Stimulated activated CD8-positive, alpha-beta memory T cell treated with anti-CD3 and anti-CD28 coated beads, Interleukin-12 subunit alpha, Interleukin-12 subunit beta, amount 100 ng/mL, for 1 hour (primary cell): ENCODE data around the gene TNS3.

Experiments
- DNase-seq: peaks from one replicate; pipeline ENCODE4 v3.0.0-alpha.2; 2020; ENCODE audit warnings: low read depth

TNS3 gene

DNA sequence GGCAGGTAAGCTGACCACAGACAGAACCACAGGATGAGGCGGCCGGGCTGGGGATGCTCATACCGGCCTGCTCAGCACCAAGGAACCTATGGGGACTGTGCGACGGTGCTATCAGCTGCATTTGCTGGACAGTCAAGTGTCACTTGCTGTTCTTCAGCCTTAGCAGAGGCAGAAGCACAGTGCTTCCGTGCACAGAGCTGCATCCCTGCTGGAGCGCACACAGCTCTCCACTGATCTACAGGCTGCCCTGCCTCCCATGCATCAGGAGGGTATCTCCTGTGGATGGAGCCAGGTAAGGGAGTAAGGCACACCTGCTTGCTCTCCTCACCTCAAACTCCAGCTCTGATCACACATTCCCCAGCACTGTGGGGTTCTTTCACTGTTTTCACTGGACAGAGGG, 97.5 kb downstream of the TNS3 start:
- DNase-seq, result no peak

DNA sequence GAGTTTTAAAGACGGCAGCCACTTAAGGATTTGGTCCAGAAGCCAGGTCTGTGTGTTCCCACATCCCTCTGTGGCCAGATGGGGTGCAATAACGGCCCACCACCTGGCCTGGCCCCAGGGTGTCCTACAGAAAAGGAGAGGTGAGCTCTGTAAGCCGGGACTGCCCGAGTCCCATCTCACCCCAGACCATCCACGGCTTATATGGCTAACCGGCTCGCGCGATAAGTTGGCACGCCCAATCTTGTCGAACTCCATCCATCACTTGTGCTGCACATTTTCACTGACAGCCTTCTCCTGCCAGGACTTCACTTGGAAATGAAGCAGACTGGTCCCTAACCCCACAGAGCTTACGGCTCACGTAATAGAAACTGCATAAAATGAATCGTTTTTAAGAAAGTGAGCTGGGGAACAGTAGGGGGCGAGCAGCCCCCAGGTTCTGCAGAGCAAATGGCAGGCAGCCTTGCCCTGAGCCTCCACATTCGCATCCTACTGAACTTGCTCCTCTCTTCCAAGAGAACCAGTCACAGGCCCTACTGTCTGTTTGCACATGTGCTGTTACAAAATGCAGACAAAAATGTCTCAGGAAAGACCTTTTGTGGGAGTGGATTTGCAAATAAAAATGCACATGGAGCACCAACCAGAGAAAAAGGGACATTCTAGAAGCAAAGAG, 98.2 kb downstream of the TNS3 start:
- DNase-seq, result no peak

DNA sequence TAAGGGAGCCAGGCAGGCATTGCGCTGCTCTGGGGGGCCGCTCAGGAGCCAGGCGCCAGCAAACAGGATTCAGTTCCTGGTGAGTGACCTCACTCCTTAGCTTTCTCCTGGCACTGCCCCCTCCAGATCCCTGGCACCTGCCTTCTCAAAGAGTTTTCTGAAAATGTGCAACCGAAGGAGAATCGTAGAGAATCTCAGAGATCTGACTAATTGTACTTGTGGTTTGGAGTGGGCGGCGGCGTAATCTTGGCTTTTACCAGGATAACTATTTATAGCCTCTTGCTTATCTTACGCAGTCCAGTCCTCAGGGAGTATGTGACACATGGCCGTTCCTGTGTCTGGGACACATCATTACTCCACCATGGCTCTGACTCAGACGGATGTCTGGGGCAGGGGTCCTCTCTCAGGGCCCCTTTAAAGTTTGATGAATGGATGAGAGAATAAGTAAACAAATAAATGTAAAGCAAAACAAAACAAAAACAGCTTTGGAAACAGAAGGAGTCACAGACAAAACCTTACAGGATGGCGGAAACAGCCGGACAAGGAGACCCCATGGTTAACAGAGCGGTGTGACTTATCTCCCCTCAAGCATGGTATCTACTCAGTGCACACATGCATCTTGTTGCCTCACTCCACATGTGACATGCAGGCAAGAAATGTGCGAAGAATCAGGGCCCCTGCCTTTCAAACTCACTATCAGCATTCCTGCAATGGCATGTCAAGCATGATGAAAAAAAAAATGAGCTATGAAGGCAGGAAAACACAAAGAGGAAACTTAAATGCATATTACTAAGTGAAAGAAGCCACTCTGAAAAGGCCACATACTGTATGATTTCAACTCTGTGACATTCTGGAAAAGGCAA, 99.7 kb downstream of the TNS3 start:
- DNase-seq, result no peak

DNA sequence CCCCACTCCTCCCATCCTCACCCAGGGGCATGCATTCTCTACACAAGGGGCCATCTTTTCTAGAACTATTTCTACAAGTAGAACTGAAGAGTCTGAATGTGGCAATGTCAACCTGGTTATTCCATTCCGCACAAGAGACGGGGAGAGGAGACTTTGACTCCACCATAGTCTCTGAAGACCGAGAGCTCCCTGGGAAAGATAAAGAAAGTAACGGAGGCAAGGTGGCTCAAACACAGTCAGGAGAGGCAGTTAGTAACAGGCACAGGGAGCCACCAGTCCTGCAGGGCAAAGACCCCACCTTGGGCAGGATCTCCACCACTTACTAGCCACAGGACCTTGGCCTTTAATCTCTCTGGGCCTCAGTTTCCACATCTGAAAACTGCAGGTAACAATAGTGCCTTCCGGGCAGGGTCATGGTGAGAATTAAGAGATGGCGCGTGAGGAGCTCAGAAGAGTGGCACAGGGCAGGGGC, 100.3 kb downstream of the TNS3 start:
- DNase-seq, result no peak

DNA sequence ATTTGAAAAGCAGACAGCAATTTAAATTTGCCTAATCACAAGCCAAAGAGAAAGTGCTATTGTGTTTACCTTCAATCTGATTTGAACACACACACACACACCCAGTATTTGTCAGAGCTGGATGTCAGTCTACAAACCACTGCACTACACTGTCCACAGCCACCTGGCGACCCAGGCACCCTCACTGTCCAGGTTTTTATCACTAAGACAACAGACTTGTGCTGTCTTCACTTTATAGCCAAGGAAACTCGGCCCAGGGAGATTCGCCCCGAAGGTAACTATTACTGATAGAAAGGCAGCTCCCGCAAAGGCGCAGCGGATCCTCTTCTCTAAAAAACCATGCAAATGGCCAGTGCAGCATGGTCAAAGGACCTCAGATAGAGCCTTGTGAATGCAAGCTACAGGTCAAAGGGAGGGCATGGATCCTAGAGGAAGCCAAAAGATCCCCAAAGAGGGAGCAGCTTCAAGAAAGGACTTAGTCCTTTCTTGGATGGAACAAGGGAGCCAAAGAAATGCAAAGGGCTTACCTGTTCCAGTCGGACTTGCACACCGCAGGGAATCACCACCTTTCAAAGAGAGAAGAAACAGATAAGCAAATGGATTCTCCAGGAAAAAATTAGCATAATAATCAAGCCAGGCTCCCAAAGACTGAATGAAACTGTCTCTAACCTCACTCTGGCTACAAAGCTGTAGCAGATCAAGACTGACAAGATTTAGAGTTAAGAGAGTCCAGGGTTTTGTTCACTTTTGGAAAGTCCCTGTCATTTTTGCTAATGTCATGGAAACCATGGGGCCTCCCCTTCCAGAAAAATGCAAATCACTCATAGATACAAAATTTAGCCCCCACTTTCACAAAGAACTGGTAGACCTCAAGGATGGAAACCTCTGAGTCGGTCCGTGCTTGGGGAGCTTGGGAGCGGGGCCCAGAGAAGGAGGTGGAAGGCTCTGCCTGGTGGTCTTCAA, 101.1 kb downstream of the TNS3 start:
- DNase-seq, result no peak

DNA sequence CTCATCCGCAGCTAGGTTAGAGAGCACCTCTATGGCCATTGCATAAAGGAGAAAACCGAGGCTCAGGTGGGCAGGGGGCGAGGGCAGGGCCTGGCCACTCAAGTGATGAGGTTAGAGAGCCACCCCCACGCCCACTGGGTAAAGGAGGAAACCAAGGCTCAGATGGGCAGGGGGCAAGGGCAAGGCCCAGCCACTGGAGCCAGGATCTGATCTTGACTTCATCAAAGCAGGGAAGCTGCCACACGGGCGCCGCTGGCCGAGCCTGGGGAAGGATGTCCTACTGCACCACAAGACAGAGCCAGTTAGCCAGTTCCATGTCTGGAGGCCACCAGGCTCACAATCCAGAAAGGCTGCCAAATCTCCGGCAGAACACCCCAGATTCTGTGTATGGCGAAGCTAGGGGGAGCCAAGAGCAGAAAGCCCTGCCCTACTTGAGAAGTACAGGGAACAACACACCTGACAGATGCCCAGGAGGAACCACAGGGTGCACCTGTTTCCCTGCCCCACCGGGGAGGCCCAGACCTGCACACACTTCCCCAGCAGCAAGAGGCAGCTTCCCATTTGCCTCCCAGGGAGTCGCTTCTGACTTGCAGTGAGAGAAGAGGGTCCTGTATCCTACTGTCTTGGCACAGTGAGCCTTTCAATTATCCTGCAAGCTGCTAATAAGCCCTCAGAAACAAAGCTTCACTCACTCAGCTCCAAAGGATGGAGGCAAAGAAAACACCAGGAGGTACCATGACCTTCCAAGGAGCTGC, 101.9 kb downstream of the TNS3 start:
- DNase-seq, result no peak

DNA sequence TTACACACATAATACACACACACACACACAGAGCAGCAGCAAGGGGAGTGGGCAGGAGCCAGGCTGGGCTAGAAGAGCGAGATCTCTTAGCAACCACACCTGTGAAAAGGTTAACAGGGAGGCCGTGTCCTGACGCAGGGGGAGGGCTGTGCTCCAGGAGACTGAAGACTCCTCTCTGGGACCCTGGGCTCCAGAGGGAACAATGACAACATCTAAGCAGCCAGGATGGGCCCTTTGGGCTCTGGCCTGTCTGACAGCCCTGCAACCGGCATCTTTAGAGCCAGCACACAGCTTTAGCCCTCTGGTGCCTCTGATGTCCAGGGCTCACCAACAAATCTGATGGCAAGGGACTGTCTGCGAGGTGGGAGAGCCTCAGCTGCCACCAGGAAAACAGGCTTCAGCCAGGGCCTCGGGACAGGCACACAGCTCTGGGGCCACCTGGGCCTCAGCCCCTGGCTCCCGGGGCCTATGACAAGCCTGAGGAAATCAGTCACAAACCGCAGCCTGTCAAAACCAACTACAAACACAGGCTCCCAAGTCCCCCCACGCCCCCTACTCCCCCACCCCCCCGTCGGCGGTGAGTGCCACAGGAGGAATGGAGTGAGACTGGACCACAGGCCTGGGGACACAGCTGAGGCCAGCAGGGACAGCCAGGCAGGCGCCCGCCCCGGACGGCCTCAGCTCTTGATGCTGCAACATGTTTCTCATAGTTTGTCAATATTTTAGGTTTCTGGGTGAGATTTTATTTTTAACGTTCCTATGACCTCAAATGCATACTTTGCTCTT, 102.8 kb downstream of the TNS3 start:
- no peak for DNase-seq

DNA sequence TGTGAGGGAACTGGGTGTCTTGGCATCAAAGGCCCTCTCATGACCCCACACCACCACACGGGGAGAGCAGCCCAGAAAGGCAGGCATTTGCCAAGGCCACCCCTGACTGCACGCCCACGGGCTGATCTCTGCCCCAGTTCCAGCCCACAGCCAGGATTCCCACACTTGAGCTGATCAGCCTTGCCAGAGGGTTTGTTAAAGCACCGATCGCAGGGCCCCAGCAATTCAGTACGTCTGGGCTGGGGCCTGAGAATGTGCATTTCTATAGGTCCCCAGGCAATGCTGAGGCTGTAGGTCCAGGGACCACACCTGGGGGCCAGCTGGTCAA, 103.9 kb downstream of the TNS3 start:
- no peak for DNase-seq

DNA sequence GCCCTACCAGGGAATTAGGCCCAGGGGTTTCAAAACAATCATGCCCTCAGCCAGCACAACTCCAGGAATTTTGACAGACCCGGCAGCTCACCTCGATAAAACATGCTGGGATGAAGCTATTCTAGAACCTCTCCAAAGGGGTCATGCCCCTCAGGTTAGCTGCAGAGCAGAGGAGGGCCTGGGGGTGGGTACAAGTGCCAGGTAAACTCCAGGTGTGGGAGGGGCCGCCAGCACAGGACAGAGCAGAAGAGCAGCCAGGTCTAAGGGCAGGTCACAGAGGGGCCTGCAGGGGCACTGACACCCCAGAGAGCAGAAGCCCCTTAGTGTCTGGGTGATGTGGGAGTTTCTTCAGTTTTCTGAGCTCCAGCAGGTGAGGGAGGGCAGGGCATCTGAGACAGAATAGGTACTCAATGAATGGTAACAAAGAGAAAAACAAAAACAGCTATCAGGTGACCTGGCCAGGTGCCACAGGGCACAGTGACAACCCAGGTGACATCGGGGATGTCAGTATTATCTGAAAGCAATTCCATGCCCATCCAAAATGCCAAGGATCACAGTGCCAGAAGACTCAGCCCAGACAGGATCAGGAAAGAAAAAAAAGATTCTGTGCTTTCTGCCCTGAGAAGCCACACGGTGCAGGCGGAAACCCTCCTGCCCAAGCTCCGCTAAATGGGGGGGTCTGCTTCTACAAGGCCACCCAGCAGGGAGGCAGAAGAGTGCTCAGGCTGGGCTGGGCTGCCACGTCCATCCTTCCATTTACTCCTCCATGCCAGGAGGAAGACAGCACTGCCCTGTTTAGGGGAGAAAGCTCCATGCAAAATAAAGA, 104.5 kb downstream of the TNS3 start:
- DNase-seq, result no peak

DNA sequence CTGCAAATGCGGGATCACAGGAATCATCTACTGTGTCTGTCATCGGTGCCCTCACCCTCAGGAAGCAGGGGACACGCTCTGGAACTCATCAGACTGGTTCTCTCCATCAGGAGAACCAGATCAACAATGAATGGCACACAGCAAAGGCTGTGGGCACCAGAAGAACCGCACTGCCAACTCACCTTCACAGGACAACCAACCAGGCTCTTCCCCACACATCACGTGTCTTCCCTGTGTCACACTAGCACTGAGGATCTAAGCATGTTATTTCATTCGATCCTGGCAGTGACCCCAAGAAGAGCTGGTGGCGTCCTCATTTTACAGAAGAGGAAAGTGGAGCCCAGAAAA, 106.1 kb downstream of the TNS3 start:
- no peak for DNase-seq

DNA sequence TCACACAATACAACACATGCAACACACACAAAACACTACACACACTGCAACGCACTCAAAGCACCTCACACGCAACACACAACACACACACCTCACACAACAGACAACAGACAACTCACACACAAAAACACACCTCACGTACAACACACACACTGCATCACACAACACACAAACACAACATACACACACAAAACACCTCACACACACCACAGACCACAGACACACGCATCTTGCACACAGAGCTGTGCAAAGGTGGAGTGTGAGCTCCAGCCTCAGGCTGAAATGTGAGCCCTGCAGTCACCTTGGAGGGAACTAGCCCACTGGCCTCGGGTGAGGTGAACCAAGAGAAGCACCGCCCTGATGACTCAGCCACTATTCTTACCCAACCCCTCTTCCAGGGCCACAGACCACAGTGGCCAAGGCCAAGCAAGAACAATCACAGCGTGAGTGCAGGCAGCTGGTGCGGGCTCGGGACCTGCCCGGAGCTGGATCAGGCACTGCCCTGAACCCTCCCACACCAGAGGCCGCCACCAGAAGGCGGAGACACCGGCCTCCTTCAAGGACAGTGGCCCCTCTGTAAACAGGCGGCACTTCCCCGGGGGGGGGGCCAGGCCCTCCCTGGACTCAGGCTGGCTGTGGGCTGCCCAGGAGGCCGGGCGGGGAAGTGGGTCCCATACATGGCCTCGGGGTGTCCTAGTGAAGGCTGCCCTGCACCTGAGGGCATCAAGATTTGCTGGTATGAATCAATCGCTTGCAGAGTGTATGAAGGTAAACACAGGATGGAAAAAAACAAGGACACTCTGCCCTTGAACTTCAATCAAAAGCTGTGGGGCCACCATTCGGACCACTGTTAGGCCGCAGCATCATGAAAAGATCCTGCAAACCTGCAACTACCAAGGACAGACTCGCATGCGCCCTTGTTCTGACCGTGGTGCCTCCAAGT, 106.7 kb downstream of the TNS3 start:
- DNase-seq, result no peak

DNA sequence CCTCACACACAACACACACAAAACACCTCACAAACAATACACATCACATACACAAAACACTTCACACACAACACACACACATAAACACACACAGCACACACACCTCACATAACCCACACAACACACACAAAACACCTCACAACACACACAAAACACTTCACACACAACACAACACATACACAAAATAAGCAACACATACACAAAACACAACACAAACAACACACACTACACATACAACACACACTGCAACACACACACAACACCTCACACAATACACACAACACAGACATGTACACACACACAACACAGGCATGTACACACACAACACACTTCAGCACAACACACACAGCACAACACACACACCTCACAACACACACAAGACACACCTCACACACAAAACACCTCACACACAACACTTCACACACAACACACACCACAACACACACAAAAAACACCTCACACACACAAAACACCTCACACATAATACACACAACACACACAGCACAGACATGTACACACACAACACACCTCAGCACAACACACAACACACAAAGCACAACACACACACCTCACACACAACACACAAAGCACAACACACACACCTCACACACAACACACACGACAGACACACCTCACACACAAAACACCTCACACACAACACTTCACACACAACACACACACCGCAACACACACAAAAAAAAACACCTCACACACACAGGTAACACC, 107.5 kb downstream of the TNS3 start:
- DNase-seq, result no peak

DNA sequence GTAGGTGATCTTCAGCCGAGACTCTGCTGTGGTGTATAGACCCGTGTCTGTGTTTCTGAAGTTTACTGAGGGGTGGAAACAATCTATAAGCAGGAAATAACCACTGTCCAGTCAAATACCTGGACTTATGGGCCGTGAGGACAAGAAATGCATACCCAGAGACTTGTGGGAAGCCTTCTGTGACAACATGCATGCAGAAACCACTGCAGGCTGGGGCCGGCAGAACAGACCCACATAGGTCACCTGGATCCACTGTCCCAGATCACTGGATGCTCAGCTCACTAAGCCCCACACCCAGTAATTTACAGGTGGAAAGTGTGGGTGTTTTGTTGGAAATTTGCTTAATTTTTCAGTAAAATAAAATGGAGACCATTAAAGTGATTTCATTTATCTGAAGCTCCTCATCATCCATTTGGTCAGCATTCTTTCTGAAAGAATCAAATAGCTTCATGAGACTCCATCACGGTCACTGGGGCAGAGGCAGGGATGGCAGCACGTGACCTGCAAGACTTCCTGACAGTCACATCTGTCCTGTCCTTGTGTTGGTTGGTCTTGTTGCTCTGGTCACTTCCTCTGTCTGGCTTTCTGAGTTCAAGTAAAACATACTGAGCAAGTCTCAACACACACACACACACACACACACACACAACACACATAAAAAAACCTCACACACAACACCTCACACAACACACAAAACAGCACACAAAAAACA, 108.3 kb downstream of the TNS3 start:
- DNase-seq, result no peak

DNA sequence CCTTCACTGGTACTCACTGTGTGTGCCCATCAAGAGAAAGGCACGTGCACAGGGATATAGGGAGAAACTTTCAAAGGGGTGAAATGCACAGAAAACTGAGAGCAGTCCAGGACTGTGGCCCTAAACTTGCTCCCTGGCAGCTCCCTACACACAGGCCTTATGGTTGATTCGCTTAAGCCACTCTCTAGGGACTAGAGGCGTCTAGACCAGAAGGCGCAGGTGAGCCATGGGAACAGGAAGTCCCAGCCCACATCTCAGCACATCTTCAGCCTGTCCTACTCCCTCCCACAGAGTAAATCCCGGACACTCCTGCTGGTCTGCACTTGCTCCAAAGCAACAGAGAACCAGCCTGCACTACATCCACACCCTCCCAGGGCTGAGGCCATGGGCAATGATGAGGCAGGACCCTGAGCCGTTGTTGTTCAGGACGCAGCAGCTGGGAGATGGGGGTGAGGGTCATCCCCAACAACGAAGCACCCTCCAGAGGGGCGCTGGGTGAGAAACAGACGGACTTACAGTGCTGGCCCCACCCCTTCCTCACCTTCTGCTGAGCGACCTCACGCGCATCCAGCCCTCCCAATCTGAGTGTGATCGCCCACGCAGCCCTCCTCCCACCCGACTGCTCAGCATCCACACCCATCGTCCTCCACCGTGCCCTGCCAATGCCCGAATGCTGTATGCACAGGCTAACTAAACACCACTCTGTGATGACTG, 109.3 kb downstream of the TNS3 start:
- no peak for DNase-seq

DNA sequence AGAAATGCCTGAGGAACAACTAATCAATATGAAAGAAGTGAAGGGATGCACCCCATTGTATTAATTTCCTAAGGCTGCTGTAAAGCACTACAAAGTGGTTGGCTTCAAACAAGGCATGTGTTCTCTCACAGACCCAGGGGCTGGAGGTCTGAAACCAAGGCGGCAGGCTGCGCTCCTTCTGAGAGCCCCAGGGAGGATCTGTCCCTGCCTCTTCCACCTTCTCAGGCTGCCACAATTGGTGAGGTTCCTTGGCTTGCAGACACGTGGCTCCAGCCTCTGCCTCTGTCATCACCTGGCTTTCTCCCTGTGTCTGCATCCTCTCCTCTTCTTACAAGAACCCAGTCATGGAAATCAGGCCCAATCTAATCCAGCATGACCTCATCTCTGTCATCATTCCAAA, 110.1 kb downstream of the TNS3 start:
- DNase-seq, result no peak

DNA sequence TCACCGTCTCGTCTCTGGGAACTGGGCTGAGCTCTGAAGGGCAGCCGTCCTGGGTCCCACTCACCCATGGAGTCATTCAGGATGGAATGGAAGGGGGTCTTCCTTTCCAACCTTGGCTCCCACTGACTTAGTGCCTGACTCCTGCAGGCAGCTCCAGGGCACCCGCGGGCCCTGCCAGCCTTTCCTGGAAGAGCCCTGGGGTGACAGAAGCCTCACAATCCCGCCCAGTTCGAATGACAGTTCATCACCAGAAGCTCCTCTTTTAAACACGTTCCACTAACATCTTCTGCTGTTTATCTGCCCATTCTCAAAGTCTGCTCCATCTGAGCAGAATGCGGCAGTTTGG, 110.6 kb downstream of the TNS3 start:
- DNase-seq, result no peak
